Measurements from ENCODE around the gene HAGH. TPM values are rescaled to one million over a fixed set of nuclear protein-coding genes. Genes with fewer than 3 reads are reported as not detected.

HAGH gene
- total and polyA plus RNA-seq, 10 of the 15 experiments (the other 5 are each of a cell fraction or from before 2014, with no cell fraction given) = 2.0 to 50.1 (median 22.4) TPM

GRCh38 chr16:1791256-1791942, 35.2 kb downstream of the HAGH start (continued):
- TF ChIP-seq SKIL (IDR thresholded peaks at IDR 0.05; ENCODE audit: low read depth, poor library complexity, severe bottlenecking) (no peak), ZNF217 (IDR thresholded peaks at IDR 0.05) (no peak), CHD1 (IDR thresholded peaks at IDR 0.05; ENCODE audit: low read depth, low read length) (no peak), PML (IDR thresholded peaks at IDR 0.05; ENCODE audit: low read length) (no peak)

- Histone ChIP-seq H3K79me2 (ENCODE audit: control insufficient read depth, insufficient read depth, low read length) (no peaks in the 10 kb centered on the region; the same call in none of the 2 replicates), H4K20me1 (ENCODE audit: control insufficient read depth, insufficient read depth) (no peaks in the 10 kb centered on the region), H3K27me3 (replicated peaks in 1 of 2; ENCODE audit: control insufficient read depth in 2 of 2, insufficient read depth in 2 of 2, low read length in 1 of 2) (no peaks in the 10 kb centered on the region), H3K4me3 (no peak overlapping the region), H3K4me2 (ENCODE audit: control insufficient read depth, insufficient read depth) (no peak overlapping the region), H2AFZ (ENCODE audit: control insufficient read depth, low read depth, low read length) (no peak overlapping the region), H3K4me1 (ENCODE audit: control insufficient read depth, insufficient read depth, low read length) (no peaks in the 10 kb centered on the region), H3K27ac (ENCODE audit: control insufficient read depth, insufficient read depth) (no peak overlapping the region), H3K9ac (ENCODE audit: control insufficient read depth, insufficient read depth, low read length) (no peak overlapping the region), H3K9me3 (replicated peaks; ENCODE audit: control insufficient read depth, insufficient read depth, low read length) (no peaks in the 10 kb centered on the region), H3K36me3 (ENCODE audit: control insufficient read depth in 2 of 2, insufficient read depth in 2 of 2, low read length in 1 of 2) (peaks cover 0 to 12% of the 10 kb centered on the region in 2 experiments; a peak in 3 of 4 replicates)
- TF ChIP-seq NFYB (IDR thresholded peaks at IDR 0.05; ENCODE audit: insufficient read depth, low read depth, low read length) = no peak
- TF ChIP-seq PBX3 (IDR thresholded peaks at IDR 0.05; ENCODE audit: insufficient replicate concordance, low read depth, low read length) = no peak
- TF ChIP-seq NKRF (conservative IDR thresholded peaks at IDR 0.05) = no peak
- TF ChIP-seq SUZ12 (IDR thresholded peaks at IDR 0.05; ENCODE audit: unreplicated experiment) = no peak
- TF ChIP-seq ATF2 (IDR thresholded peaks at IDR 0.05; ENCODE audit: low read length) = no peak
- TF ChIP-seq CHD2 (IDR thresholded peaks at IDR 0.05; ENCODE audit: borderline replicate concordance, low read depth, low read length) = no peak
- FAIRE-seq (no peak), DNase-seq (ENCODE audit: low read depth, low spot score) (no peak), ATAC-seq (no peak)
- ChIA-PET CTCF (no interaction called here), POLR2A (no interaction called here), SMC1A (ENCODE audit: uncharacterized antibody, unreplicated experiment) (no interaction called here), RAD21 (ENCODE audit: unreplicated experiment) (no interaction called here)
- 96% methylated on average over 40 of the region's 44 CpGs for WGBS (ENCODE audit: insufficient coverage, insufficient replicate concordance, low lambda C conversion rate, missing lambda C conversion rate)
- intact Hi-C loops (cut with micrococcal nuclease; ENCODE audit: unreplicated experiment) (no loop called here), in situ Hi-C loops (cut with MboI) (no loop called here)
- BruUV-seq (replicated peaks) = no TSS peak
Measured at GRCh38 chr16:1790611-1791255, 35.9 kb downstream of the HAGH start.
